Stimulated activated CD4-positive, alpha-beta T cell treated with anti-CD3 and anti-CD28 coated beads, Interleukin-15, amount 100 ng/mL, for 24 hours (primary cell): ENCODE measurements around the gene KCTD2.
"Not testable (repeated sequence)": the region's sequence is repeated elsewhere in the genome, so short reads cannot be mapped to it uniquely, and the experiment has no call there.

Experiments used
- DNase-seq: peaks from one replicate; pipeline ENCODE4 v3.0.0-alpha.2; 2020

Gene KCTD2

DNA sequence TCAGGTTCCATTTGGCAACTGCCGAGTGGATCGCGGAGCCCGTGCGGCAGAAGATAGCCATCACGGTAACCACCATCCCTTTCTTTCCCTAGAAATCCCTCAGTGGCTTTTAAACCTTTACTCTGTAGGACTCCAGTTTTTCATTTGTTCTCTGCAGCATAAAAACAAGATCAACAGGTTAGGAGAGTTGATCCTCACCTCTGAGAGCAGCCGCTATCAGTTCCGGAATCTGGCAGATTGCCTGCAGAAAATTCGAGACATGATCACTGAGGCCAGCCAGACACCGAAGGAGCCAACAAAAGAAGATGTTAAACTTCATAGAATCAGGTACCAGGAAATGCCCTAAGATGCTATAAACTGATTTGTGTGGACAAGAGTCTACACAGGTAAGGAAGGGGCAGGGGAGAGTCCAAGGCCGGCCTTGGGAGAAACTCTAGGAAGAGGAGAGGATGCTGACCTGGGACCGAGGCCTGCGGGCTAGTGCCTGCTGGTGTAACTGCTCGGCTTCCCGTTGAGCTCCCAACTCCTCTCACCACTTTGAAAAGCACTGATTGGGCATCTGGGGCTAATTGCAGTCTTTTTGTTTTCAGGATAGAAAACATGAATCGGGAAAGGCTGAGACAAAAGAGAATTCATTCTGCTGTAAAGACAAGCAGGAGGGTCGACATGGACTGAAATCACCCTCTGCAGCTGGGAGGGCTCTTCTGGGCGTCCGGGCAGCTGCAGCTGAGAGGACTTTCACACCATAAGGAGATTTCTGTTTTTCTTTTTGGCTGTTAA lies 26.5 kb upstream of the KCTD2 start:
- no peak for DNase-seq

DNA sequence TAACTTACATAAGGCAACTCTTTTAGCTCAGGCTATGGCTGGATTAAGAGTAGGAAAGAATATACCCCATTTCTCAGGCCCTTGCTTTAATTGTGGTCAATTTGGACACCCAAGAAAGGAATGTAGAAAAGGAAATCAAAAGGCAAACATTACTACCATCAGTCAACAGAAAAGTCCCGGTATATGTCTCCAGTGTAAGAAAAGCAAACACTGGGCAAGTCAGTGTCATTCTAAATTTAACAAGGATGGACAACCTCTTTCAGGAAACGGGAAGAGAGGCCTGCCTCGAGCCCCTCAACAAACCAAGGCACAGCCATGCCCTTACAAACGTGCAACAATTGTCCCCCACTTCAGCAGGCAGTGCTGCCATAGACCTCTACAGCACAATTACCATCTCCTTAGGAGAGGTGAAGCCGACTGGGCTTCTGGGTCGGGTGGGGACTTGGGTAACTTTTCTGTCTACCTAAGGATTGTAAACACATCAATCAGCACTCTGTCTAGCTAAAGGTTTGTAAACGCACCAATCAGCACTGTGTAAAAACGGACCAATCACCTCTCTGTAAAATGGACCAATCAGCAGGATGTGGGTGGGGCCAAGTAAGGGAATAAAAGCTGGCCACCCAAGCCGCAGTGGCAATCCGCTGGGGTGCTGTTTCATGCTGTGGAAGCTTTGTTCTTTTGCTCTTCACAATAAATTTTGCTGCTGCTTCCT lies 22.2 kb upstream of the KCTD2 start:
- peak; percentile 54 for DNase-seq

DNA sequence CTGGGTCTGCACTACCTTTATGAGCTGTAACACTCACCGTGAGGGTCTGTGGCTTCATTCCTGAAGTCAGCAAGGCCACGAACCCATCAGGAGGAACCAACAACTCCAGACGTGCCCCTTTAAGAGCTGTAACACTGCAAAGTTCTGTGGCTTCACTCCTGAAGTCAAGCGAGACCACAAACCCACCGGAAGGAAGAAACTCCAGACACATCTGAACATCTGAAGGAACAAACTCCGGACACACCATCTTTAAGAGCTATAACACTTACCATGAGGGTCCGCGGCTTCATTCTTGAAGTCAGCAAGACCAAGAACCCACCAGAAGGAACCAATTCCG lies 21.7 kb upstream of the KCTD2 start:
- not testable (repeated sequence) for DNase-seq

DNA sequence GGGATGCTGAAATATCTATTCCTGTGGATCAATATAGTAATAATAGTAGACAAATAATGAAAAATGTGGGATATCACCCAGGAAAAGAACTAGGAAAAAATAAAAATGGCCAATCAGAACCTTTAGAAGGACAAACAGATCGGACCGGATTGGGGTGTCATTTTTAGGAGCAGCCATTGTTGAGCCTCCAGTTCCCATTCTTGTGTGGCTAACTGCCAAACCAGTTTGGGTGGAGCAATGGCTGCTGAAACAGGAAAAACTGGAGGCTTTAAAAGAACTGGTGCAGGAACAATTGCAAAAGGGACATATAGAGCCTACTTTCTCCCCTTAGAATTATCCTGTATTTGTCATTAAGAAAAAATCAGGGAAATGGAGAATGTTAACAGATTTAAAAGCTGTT lies 20.4 kb upstream of the KCTD2 start:
- DNase-seq: not testable (repeated sequence)

DNA sequence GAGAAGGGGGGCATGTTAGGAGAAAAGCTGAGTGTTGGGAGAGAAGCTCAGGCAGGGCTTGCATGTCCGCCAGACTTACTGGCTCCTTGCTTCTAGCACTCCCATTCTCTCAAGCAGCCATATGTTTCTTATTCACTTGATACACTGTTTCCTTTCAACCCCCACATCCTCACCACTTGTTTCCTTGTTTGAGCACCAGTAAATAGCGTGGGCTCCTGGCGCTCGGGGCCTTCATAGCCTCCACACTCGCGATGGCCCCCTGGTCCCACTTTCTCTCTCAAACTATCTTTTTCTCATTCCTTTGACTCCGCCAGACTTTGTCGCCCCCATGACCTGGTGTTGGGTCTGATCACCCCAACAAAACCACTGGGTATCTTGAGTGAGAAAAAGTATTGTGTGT lies 16.9 kb upstream of the KCTD2 start:
- no peak for DNase-seq

DNA sequence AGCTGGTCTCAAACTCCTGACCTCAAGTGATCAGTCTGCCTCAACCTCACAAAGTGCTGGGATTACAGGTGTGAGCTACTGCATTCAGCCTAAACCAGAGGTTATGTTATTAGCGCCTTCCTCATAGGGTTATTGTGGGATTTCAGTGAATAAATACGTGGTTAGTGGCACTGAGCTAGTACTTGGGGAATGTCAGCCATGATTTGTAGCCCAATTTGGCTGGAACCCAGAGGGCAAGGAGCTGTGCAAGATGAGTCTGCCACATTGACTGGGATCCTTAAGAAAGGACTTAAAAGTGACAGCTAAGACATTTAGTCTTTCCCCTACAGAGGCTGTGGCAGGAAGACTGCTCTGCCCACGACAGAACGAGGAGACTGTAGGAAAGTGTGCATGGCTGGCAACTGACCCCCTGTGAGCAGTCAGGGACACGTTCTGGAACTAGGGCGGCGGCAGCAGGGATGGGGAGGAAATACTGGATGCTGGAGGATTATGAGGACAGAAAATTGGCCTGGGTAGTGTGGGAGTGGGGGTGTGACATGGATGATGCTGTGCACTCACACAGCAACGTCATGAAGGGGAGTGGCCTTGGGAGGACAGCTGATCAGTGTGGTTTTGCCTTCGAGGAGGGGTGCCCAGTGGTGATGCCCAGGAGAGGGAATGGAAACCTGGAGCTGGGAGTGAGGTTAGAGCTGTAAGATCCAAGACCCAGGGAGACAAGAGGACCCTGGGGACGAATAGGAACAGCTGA lies 14.9 kb upstream of the KCTD2 start:
- peak; percentile 75 for DNase-seq

DNA sequence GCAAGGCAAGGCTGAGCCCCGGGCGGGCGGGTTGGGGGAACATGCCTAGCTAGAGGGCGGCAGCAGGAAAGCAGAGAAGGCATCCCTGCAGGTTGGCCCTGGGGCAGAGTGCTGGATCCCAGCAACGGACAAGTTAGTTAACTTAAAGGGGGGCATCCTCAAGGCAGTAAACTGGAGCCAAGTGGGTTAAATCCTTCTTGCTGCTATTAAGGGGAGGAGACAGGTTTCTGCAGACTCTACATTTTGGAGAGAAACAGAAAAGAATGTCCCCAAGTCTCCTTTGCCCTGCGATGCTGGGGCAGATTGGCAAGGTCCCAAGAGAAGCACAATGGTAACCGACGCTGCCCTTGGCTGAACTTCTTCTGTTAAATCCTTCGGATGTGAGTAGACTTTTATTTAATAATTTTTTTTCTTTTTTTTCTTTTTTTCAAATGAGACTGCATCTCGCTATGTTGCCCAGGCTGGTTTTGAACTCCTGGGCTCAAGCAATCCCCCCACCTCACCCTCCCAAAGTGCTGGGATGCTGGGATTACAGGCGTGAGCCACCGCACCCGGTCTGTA lies 14.2 kb upstream of the KCTD2 start:
- DNase-seq: no peak

DNA sequence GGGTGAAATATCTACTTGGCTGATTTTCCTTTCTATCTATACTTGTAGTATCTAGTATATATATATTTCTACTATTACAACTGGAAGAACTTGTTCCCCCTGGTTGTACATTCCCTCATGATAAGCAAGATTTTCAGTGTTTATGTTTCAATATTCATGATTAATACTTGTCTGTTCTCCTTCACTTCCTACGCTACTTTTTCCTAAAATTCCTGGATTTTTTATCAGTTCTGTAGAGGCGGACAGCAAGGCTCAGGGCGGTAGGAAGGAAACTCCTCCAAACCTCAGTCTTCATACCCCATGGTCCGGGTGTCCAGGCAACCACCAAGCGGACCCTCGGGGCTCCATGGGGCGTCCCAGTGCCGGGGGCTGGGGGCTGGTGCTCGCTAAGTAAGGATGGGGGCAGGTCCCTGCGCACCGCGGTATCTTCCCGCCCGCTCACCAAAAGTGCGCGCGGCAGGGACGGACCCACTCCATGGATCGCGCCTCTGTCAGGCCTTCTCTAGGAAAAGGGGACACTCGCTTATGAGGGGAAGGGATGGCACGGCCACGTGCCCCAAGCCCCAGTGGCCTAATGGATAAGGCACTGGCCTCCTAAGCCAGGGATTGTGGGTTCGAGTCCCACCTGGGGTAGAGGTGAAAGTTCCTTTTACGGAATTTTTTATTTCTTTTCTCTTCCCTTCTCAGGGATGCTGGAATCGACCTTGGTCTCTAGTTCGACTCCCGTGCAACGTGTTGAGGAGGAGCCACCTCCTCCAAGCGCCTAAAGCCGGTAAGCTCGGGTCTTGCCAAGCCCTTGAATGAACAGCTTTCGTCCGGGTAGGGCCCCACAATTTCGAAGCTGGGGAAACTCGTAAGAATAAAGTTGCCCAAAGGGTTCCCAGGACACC lies 13.4 kb upstream of the KCTD2 start:
- peak; percentile 96 for DNase-seq

DNA sequence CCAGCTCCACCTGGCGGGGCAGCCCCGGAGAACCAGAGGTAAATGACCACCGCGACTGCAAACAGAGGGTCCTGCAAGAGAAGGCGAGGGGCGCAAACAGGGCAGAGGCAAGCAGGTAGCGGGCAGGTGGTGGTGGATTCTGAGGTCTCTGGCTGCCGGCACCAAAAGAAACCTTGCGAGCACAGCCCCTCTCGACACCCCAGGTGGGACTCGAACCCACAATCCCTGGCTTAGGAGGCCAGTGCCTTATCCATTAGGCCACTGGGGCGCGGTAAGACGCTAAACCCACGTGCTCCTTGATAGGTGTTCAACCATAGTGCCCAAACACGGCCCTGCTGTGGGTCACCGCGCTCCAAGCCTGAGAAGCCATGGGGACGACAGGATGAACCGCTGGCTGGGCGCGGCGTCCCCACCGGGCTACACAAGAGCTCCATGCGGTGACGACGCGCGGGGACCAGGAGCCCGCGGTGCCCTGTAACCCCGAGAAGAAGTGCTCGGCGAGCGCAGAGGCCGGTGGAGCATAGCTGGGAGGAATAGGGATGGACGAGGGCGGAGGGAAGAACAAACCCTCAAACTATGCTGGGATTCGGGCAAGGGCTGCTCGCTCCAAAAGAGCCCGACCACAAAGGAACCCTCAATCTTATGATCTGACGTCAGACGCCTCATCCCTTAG lies 12.7 kb upstream of the KCTD2 start:
- peak; percentile 97 for DNase-seq

DNA sequence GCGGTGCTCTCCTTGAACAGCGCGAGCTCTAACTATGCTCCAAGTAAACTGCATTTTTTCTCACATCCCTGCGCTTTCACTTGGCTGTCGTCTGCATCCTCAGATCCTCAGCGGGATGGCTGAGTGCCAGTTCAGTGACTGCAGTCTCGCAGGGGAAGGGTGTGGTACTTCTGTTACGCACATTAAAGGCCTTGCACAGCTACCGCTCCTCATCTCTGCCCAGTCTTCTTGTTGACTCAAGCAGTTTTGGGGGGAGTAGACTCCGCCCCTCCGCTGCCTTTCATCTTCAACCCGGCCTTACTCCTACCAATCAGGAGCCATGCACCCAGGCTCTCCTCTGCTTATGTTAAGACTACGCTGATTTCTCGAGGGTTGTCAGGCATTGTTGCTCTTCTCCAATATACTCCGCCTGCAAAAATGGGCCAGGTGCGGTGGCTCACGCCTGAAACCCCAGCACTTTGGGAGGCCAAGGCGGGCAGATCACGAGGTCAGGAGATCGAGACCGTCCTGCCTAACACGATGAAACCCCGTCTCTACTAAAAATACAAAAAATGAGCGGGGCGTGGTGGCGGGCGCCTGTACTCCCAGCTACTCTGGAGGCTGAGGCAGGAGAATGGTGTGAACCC lies 10.3 kb upstream of the KCTD2 start:
- DNase-seq: peak; percentile 79

DNA sequence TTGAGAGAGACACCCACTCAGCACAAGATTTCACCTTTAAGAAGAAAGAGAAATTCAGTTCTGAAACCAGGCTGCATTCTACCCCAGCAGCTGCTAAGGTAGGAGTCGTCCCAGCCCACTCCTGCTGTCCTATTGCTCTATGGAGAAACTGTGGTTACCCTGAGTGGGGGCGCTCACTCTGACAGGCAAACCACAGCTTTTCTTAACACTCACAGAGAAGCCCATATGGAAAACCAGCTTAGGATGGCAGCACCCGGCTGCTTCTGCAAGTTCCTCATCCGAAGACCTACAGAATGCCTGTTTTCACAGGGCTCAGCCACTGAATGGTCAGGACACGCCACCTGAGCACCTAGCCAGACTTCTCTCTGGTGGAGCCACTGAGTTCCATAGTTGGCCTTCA lies 7.8 kb upstream of the KCTD2 start:
- DNase-seq: no peak

DNA sequence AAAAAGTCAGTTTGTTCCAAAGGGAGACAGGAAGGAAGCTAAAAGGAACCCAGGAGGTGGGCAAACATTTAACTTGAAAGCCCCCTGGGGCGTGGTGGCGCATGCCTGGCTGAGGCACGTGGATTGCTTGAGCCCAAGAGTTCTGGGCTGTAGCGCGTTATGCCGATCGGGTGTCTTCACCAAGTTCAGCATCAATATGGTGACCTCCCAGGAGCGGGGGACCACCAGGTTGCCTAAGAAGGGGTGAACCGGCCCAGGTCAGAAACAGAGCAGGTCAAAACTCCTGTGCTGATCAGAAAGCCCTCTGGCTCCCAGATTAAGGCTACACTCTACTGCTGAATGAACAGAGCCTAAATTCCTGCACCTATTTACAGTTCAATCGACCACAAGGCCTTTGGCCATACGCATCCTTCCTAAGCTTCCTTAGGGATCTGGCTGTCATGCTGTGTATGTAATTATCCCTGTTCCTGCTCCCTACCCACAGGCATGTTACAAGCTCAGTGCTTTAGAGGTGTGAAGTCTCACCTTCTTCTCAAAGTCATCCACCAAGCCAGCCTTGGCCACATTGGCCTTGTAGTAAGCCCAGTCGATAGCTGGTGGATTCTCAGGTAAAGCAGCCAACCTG lies 5.3 kb upstream of the KCTD2 start:
- no peak for DNase-seq

DNA sequence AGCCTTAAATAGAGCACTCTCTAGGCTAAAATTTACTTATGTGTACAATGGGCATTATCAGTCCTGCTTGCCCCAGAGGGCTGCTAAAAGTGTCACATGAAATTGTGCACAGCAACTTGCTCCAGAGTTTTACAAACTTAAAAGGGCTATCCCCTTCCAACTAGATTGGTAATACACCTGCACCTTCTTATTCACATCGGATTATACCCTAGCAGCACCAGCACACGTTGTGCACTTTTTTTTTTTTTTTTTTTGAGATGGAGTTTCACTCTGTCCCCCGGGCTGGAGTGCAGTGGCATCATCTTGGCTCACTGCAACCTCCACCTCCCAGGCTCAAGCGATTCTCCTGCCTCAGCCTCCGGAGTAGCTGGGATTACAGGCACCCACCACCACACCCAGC lies 3.2 kb upstream of the KCTD2 start:
- DNase-seq: not testable (repeated sequence)

DNA sequence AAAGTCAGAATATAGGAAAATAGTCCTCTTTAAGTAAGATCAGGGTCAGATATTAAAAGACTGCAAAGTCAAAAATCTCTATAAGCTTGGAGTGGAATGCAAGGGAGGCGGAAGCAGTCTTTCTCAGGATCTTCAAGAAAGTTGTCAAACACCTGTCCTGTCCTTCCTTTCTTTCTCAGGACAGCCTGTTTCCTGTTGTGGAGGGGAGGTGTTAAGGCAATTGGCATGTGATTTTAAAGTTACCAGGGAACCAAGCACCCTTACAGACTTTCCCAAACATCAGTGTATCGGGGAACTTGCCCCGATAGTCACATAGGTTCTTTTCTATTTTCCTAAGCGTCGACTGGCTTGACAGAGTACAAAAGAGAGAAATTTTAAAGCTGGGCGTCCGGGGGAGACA lies 2.3 kb upstream of the KCTD2 start:
- DNase-seq: no peak

DNA sequence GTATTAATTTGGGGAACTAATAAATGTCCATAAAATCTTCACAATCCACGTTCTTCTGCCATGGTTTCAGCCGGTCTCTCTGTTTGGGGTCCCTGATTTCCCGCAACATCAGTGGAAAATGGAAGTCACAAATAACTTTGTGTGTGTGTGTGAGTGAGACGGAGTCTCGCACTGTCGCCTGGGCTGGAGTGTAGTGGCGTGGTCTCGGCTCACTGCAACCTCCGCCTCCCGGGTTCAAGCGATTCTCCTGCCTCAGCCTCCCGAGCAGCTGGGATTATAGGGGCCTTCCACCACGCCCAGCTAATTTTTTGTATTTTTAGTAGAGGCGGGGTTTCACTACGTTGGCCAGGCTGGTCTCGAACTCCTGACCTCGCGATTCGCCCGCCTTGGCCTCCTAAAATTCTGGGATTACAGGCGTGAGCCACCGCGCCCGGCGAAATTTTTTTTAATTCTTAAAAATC lies 1.0 kb upstream of the KCTD2 start:
- not testable (repeated sequence) for DNase-seq

DNA sequence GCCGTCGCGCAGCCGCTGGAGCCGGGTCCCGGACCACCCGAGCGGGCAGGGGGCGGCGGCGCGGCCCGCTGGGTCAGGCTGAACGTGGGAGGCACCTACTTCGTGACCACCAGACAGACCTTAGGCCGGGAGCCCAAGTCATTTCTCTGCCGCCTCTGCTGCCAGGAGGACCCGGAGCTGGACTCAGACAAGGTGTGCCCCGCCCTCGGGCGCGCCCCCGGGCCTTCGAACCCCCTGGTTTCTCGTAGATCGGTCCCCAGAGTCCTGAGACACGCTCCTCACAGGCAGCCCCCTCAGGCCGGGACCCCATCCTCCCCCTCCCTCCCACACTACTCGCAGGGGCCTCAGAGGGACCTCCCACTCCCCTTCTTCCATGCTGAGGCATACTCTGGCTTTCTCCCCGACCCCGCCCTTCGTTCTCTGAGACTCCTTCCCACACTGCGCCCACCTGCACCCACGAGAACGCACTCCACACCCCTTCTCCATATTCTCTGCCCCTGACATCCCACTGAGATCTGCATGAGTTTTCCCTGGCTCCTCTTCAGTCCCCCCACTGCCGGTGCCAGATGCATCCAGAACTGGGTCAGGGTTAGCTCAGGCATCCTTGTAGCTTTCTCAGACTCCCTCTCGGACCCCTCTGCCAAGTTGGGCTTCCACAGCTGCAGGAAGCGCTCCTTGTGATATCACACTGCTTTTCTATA lies 523 bp downstream of the KCTD2 start:
- peak; percentile 51 for DNase-seq

DNA sequence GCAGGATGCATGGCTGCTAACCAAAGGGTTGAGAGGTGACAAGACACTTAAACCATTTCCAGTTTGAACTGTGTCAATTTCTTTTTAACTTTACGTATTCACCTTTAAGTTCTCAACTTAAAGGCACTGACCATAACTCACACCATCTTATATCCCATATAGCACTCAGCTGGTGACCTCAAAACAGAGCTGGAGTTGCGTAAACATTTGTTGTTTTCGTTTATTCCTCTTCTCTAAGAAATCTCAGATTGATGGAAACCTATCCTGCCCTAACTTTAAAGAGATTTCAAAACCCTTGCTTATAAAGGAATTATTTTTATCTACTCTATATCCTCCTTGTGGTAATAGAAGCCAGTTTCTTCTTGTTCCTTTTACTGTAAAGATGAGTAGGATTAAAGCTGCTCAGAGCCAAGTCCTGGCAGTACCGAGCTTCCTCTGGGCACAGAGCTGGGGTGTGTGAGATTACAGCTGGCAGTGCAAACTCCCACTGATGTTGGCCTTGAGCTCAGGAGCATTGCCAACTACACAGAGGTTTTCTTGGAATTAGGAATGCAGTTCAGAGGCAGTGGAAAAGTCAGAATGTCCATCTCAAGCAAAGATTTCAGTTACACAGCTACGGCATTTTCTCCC lies 1.3 kb downstream of the KCTD2 start:
- no peak for DNase-seq

DNA sequence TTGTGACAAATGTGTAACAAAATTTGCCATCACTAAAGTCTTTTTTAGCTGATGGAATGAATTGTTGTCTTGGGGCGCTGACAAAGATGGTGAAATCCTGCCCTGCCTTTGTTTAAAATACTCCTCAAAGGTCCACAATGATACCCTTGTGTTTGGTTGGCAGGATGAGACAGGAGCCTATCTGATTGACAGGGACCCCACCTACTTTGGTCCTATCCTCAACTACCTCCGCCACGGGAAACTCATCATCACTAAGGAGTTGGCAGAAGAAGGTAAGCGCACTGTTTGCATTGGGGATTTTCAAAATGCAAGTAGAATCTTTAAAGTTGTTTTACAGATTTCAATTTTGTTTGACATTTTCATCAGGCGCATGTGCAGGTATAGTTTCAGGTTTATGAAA lies 2.0 kb downstream of the KCTD2 start:
- no peak for DNase-seq

DNA sequence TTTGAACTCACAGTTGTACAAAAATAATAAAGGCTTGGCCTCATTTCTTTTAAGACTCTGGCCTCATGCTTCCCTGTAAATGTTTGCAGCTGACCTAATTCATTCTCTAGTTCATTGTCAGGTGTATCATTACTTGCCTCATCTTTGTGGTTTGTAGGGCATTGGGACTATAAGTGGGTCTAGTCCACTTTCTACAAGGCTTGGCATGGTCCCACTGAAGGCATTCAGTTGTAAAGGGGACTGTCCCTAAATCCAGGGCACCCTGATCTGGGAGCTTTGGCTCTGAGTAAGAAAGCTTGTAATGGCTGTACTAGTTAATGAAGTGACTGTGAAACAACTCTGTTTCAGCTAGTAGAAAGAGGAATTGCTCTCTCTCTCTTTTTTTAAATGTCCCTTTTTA lies 2.7 kb downstream of the KCTD2 start:
- DNase-seq: no peak

DNA sequence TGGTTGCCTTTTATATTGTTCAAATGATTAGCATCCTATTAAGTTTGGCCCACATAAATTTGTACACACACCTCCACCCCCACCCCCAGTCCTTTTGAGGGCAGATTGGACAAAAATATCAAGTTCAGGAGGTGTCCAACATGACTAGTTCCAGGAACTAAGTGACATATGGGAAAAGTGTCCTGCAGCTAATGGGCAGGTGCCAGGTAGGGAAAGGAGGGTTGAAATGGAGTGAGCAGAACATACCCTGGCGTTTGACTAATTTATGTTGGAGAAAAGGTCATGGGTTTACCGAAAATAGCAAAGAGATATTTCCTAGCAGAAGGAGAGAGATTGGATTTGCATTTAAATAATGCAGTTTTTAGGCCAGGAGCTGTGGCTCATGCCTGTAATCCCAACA lies 4.9 kb downstream of the KCTD2 start:
- DNase-seq: no peak
